ENCODE data around the gene LRP1B.

GRCh38 chr2:141341444-141341843, 789.4 kb downstream of the LRP1B start:
- TF ChIP-seq CTCF (IDR thresholded peaks at IDR 0.05): no peak
- no peak for TF ChIP-seq EP300 (IDR thresholded peaks at IDR 0.05)
- no peak for TF ChIP-seq POLR2A (IDR thresholded peaks at IDR 0.05)

All from tibial nerve (tissue), 4 donors.